T-helper 22 cell (primary cell): ENCODE measurements around the gene RFWD3.
"Not testable (repeated sequence)": the region's sequence is repeated elsewhere in the genome, so short reads cannot be mapped to it uniquely, and the experiment has no call there.

Source experiments
- DNase-seq: peaks from one replicate; pipeline ENCODE4 v3.0.0-alpha.2; 2020; ENCODE audit warnings: low read depth

RFWD3 gene

GRCh38 chr16:74666425-74667254 is at the start of gene RFWD3:
Gene RFWD3, minus strand, starts transcription at chr16:74666877. Its CDS starts 5,428 bp downstream, at chr16:74661449.
- DNase-seq, result peak; percentile 98

GRCh38 chr16:74716355-74716754 is 49.7 kb upstream of the RFWD3 start:
- no peak for DNase-seq

- DNase-seq, result no peak
These were observed 47.2 kb upstream of the RFWD3 start for GRCh38 chr16:74713876-74714275.

- DNase-seq, result no peak
These were observed 46.6 kb upstream of the RFWD3 start for GRCh38 chr16:74713325-74713724.

GRCh38 chr16:74711938-74712337 is 45.3 kb upstream of the RFWD3 start:
- DNase-seq, result no peak

- DNase-seq, result no peak
These were observed 43.7 kb upstream of the RFWD3 start for GRCh38 chr16:74710401-74710800.

GRCh38 chr16:74709441-74709877 is 42.8 kb upstream of the RFWD3 start:
- peak; percentile 49 for DNase-seq

GRCh38 chr16:74700438-74701225 is 34.0 kb upstream of the RFWD3 start, which contains the start of gene MLKL:
Gene MLKL, minus strand, starts transcription at chr16:74700862. Its CDS starts 5,105 bp downstream, at chr16:74695757.
- DNase-seq, result peak; percentile 49

- no peak for DNase-seq
These were observed 33.4 kb upstream of the RFWD3 start for GRCh38 chr16:74700116-74700437.

- DNase-seq, result no peak
These were observed 33.0 kb upstream of the RFWD3 start for GRCh38 chr16:74699666-74700065.

GRCh38 chr16:74698222-74698621 is 31.5 kb upstream of the RFWD3 start:
- no peak for DNase-seq

GRCh38 chr16:74695450-74696422 is 29.1 kb upstream of the RFWD3 start:
- DNase-seq, result peak; percentile 51

- no peak for DNase-seq
These were observed 24.6 kb upstream of the RFWD3 start for GRCh38 chr16:74691093-74691855.

- DNase-seq, result no peak
These were observed 15.9 kb upstream of the RFWD3 start for GRCh38 chr16:74682556-74682955.

GRCh38 chr16:74680681-74681080 is 14.0 kb upstream of the RFWD3 start:
- no peak for DNase-seq

GRCh38 chr16:74679983-74680382 is 13.3 kb upstream of the RFWD3 start:
- DNase-seq, result no peak

- DNase-seq, result no peak
These were observed 11.2 kb upstream of the RFWD3 start for GRCh38 chr16:74677868-74678267.

GRCh38 chr16:74673876-74674275 is 7.2 kb upstream of the RFWD3 start:
- DNase-seq, result no peak

GRCh38 chr16:74668877-74669276 is 2.2 kb upstream of the RFWD3 start:
- not testable (repeated sequence) for DNase-seq

- DNase-seq, result peak; percentile 7
These were observed 601 bp upstream of the RFWD3 start for GRCh38 chr16:74667255-74667700.

- no peak for DNase-seq
These were observed 661 bp downstream of the RFWD3 start for GRCh38 chr16:74666010-74666421.
